Activated CD8-positive, alpha-beta memory T cell treated with anti-CD3 and anti-CD28 coated beads for 36 hours (primary cell): ENCODE measurements around the gene CADM2. TPM values are rescaled to one million over a fixed set of nuclear protein-coding genes. Genes with fewer than 3 reads are reported as not detected.

Experiments
- CTCF ChIA-PET: fragments of 350-600 bp; sonication (Branson Sonifier 250); formaldehyde crosslinking; loops from one replicate; lab custom pipeline; 2021; ENCODE audit warnings: antibody characterized with exemption; lab: Charles Lee
- POLR2A ChIA-PET: fragments of 350-600 bp; sonication (Branson Sonifier 250); formaldehyde crosslinking; loops from one replicate; lab custom pipeline; 2021; ENCODE audit warnings: antibody characterized with exemption; lab: Charles Lee
- total RNA-seq, 2 experiments: library from RNA; stranded (reverse); gene quantifications; one replicate each; pipeline ENCODE4 v1.2.3, GENCODE V29; 2021

Gene CADM2
- total RNA-seq, 2 experiments from 2014 or later = 0.25 to 0.53 TPM

DNA sequence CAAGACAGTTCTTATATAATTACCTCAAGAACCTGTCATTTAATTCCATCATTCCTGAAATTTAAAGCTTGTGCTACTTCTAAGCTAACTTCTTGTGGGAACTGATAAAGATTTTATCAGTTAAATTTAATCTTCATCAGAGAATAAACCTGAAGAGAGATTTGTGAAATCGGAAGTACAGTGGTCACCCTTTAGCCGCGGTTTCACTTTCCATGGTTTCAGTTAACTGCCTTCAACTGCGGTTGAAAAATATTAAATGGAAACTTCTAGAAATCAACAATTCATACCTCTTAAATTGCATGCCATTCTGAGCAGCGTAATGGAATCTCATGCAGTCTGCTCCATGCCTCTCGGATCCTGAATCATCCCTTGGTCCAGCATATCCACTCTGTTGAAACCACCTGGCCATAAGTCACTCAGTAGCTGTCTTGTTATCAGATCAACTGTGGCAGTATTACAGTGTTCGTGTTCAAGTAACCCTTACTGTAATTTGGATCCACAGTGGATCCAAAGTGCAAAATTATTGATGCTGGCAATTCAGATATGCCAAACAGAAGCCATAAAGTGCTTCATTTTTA, 626.1 kb downstream of the CADM2 start:
- ChIA-PET CTCF (no interaction called here), POLR2A (no interaction called here)

GRCh38 chr3:85586018-85586417, 627.2 kb downstream of the CADM2 start:
- ChIA-PET POLR2A (no interaction called here), CTCF (no interaction called here)

- POLR2A ChIA-PET = no interaction called here
- CTCF ChIA-PET = no interaction called here
Measured at GRCh38 chr3:85589145-85589544, 630.4 kb downstream of the CADM2 start.

DNA sequence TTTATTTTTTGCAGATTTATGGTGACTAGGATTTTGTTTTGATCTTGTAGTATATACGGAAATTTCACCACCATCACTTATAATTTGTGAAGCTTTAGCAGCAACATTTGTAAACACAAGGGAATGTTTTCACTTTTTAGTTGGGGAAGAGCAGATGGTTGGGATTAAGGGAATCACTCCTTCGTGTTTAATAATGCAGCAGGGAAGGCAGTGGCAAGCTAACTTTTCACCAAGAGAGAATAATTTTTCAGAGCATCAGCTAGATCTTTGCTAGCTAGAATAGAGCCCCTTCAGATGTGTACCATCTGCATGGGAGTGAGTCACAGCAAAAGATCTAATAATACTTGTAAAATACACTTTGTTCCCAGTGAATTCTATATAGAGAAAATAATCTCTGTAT, 632.7 kb downstream of the CADM2 start:
- CTCF ChIA-PET = no interaction called here
- POLR2A ChIA-PET = no interaction called here

GRCh38 chr3:85592256-85592655, 633.5 kb downstream of the CADM2 start:
- POLR2A ChIA-PET = no interaction called here
- CTCF ChIA-PET = no interaction called here

GRCh38 chr3:85594676-85595075, 635.9 kb downstream of the CADM2 start:
- ChIA-PET POLR2A (no interaction called here), CTCF (no interaction called here)

- POLR2A ChIA-PET = no interaction called here
Measured at GRCh38 chr3:85603378-85603777, 644.6 kb downstream of the CADM2 start.

DNA sequence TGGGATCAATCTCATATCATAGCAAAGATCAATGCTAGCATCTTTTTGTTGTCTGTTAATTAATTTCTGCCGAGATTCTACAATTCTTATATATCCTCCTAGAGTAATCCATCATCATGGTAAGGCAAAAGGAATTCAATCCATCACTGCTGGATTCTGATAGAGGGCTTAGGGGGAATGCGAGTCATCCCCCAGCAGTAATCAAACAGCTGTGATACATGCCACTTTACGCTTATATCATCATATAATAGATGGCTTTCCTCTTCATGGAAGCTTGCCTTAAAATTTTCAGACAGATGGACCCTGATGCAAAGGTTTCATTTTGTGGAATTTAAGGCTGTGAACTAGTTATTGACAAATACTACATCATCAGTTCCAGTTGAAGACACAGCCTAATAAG, 645.9 kb downstream of the CADM2 start:
- CTCF ChIA-PET = no interaction called here
- POLR2A ChIA-PET = no interaction called here

More at GRCh38 chr3:85603378-85603777, 644.6 kb downstream of the CADM2 start:
- CTCF ChIA-PET = no interaction called here

DNA sequence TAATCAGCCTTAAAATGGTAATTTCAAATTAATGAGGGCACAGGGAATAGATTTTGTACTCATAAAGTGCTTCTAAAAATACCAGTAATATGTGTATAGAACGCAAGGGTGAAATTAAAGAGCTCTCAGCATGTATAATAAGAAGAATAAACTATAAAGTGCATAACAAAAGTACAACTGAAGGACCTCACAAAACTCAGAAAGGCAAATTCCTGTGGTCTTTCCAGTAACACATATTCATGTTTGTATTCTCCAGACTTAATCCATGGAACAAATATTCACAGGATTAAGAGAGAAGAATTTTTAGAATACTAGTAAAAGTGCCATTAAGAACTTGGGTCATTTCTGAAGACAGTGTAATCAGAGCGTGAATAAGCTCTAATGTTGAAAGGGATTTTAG, 646.3 kb downstream of the CADM2 start:
- CTCF ChIA-PET = no interaction called here
- POLR2A ChIA-PET = no interaction called here

DNA sequence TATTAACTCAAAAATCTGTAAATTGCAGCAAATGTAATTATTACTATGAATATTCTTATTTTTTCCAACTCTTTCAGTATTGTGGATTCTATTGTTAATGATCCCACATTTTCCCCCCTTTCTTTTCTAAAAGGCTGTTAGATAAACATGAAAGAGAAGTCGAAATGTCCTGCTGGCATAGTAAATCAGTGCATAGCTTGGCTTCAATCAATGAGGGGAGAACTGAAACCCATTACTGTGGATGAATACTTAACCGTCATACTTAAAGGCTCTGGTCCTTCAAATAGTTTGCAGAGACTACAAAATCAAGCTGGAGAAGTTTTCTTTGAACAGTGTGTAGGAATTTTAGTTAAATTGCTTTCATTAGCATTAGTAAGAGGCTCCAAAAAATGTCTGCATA, 667.9 kb downstream of the CADM2 start:
- CTCF ChIA-PET = no interaction called here
- POLR2A ChIA-PET = no interaction called here

DNA sequence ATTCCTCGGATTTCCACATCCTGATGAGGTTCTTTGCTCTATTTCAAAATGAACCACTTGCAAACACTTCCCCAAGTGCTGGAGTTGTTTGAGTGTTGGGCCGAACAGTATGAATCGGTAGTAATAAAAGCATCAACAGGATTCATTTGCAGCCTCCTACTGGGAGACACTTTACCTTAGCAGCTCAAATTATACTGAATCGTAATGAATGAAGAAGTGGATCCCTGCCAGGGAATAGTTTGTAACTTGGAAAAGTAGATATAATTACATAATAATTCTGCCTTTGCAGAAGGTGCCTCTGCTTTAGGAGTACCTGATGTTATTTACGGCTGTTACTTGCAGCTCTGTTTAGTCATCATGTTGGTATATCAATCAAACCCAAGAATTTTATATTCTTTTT, 669.1 kb downstream of the CADM2 start:
- ChIA-PET POLR2A (no interaction called here), CTCF (no interaction called here)

DNA sequence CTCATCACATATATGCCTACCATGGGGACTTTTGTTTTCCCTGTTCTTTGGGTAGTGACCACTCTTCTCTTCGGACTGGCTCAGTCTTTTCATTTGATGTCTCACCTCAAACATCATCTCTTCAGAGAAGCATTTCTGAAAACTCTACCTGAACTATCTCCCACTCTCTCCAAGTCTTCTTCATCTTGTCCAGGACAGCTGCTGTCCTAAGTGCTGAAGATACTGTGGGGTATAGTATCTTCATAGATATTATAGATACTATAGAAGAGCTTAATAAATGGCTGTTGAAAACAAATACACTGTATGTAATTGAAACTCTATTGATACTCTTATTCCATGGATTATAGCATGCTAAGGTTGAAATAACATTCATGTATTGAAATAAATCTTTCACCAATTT, 672.3 kb downstream of the CADM2 start:
- POLR2A ChIA-PET = no interaction called here
- CTCF ChIA-PET = no interaction called here

- ChIA-PET POLR2A (no interaction called here), CTCF (no interaction called here)
Measured at GRCh38 chr3:85632921-85633320, 674.1 kb downstream of the CADM2 start.

GRCh38 chr3:85652360-85652759, 693.6 kb downstream of the CADM2 start:
- CTCF ChIA-PET = no interaction called here

DNA sequence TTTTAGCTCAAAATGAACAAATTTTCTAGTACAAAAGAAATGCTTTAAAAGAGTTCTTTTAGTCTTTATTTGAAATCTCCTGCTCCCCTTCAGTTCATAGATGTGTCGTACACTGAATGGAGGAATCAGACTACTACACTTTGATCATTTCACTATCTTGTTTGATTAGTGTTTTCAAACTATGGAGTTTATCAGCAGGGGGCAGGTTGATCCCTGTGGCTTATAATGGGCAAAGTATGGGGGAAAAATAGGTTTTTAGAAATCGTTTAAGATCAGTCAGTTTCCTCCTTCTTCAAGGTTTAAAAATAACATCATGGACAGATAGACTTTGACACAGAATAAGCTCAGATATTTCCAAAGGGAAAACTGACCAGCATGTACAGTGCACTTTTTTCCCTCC, 701.7 kb downstream of the CADM2 start:
- ChIA-PET POLR2A (no interaction called here), CTCF (no interaction called here)

More at GRCh38 chr3:85652360-85652759, 693.6 kb downstream of the CADM2 start:
- POLR2A ChIA-PET = no interaction called here

- CTCF ChIA-PET = no interaction called here
- POLR2A ChIA-PET = no interaction called here
Measured at GRCh38 chr3:85662462-85662861, 703.7 kb downstream of the CADM2 start.

DNA sequence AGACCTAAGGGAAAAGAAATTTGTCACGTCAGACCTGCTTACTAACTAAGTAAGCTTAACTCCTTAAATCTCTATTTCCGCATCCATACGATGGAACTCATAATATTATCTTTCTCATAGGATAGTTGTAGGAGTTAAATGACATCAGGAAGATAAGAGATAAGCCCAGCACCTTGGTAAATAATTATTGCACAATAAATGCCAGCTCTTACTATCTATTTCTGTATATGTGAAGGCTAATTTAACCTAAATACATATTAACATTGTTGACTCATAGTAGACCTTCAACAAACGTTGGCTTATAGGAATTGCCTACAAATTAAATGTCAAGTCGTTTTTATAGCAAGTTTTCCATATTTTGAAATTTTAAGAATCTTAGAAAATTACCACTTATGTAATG, 709.0 kb downstream of the CADM2 start:
- ChIA-PET CTCF (no interaction called here), POLR2A (no interaction called here)

DNA sequence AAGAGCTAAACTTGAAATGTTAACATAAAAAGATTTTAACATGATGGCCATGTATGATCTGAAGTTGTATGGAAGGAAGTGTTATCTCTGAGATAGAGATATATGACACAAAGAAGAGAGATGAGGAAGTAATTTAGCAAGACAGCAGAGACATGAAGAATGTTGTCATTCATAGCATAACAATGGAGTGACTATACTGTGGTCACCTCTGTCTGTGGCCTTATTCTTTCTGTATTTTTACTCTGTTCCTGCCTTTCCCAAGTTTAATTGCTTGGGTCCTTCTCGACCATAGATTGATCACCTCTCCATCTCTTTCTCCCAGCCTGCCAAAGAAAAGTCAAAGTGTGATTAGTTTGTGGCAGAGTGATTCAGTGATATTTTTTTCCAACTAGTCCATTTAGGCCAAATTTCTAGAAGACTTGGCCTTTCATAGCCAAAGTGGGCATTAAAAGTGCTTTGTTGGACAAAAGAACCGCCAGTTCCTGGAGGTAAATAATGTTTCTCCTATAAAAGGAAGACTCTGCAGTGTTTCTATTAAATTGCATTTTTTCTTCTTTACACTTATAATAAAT, 711.9 kb downstream of the CADM2 start:
- ChIA-PET CTCF (no interaction called here), POLR2A (no interaction called here)

GRCh38 chr3:85672761-85673160, 714.0 kb downstream of the CADM2 start:
- ChIA-PET POLR2A (no interaction called here), CTCF (interaction anchor here (0.7 kb wide), 1 partner anchor 10 kb away, joined by 5 read pairs; no protein-coding TSS in a partner anchor)

DNA sequence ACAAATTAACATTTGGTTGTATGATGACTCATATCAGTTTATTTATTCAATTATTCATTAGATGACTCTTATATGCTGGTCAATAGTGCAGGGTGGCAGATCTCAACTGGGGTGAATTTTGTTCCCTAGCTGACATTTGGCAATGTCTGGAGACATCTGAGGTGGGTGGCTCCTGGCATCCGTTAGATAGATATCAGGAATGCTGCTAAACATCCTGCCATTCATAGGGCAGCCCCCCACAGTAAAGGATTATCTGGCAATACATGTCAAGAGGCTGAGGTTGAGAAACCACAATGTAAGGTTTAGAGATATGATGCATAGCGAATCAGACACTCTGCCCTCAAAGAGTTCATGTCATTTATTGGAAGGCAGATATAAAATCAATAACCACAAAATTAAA, 719.9 kb downstream of the CADM2 start:
- POLR2A ChIA-PET = no interaction called here
- CTCF ChIA-PET = no interaction called here

- ChIA-PET CTCF (no interaction called here), POLR2A (no interaction called here)
Measured at GRCh38 chr3:85681906-85682305, 723.1 kb downstream of the CADM2 start.

- ChIA-PET POLR2A (no interaction called here), CTCF (no interaction called here)
Measured at GRCh38 chr3:85691196-85691595, 732.4 kb downstream of the CADM2 start.
